ENCODE results near the gene JADE2. TPM values are rescaled to one million over a fixed set of nuclear protein-coding genes. Genes with fewer than 3 reads are reported as not detected.

Gene JADE2
- total RNA-seq, 4 donors from 2014 or later: 9.1 to 32.8 (median 14.9) TPM

- no peak for TF ChIP-seq CTCF (IDR thresholded peaks at IDR 0.05)
- TF ChIP-seq POLR2A (IDR thresholded peaks at IDR 0.05): no peak
- Histone ChIP-seq H3K27ac (no peak overlapping the region), H3K36me3 (no peaks in the 10 kb centered on the region), H3K27me3 (no peaks in the 10 kb centered on the region), H3K4me1 (no peaks in the 10 kb centered on the region), H3K4me3 (no peak overlapping the region), H3K9me3 (no peaks in the 10 kb centered on the region)
- DNase-seq: no peak
- intact Hi-C loops (cut with DNase I): no loop called here
- WGBS, 2 donors: 87 to 90% methylated on average over 9 of the region's 9 CpGs
These were observed 35.1 kb upstream of the JADE2 start for GRCh38 chr5:134490255-134490924.

- Histone ChIP-seq H3K4me3 (no peak overlapping the region), H3K27ac (no peak overlapping the region), H3K4me1 (no peaks in the 10 kb centered on the region), H3K27me3 (no peaks in the 10 kb centered on the region), H3K36me3 (no peaks in the 10 kb centered on the region), H3K9me3 (no peaks in the 10 kb centered on the region)
- TF ChIP-seq POLR2A (IDR thresholded peaks at IDR 0.05) (no peak), CTCF (IDR thresholded peaks at IDR 0.05) (no peak)
- WGBS, 2 donors: 81 to 87% methylated on average over 8 of the region's 8 CpGs
- intact Hi-C loops (cut with DNase I): no loop called here
- no peak for DNase-seq
These were observed 34.6 kb upstream of the JADE2 start for GRCh38 chr5:134490925-134491271.

- WGBS, 2 donors: 83 to 96% methylated on average over 3 to 8 of the region's 9 CpGs
- no peak for TF ChIP-seq CTCF (IDR thresholded peaks at IDR 0.05)
- no peak for TF ChIP-seq POLR2A (IDR thresholded peaks at IDR 0.05)
- Histone ChIP-seq H3K27me3 (no peaks in the 10 kb centered on the region), H3K9me3 (no peaks in the 10 kb centered on the region), H3K27ac (no peak overlapping the region), H3K36me3 (no peaks in the 10 kb centered on the region), H3K4me3 (no peak overlapping the region), H3K4me1 (no peaks in the 10 kb centered on the region)
- no peak for DNase-seq
- intact Hi-C loops (cut with DNase I): no loop called here
These were observed 33.5 kb upstream of the JADE2 start for GRCh38 chr5:134491841-134492442.

- Histone ChIP-seq H3K4me3 (no peak overlapping the region), H3K27me3 (no peaks in the 10 kb centered on the region), H3K36me3 (no peaks in the 10 kb centered on the region), H3K4me1 (no peaks in the 10 kb centered on the region), H3K9me3 (no peaks in the 10 kb centered on the region), H3K27ac (no peak overlapping the region)
- TF ChIP-seq CTCF (IDR thresholded peaks at IDR 0.05) (no peak), POLR2A (IDR thresholded peaks at IDR 0.05) (no peak)
- DNase-seq: no peak
- 62 to 79% methylated on average over 6 of the region's 6 CpGs for WGBS, 2 donors
- intact Hi-C loops (cut with DNase I): no loop called here
These were observed 32.9 kb upstream of the JADE2 start for GRCh38 chr5:134492568-134492967.

- no peak for DNase-seq
- TF ChIP-seq POLR2A (IDR thresholded peaks at IDR 0.05) (no peak), CTCF (IDR thresholded peaks at IDR 0.05) (no peak)
- no peaks in the 10 kb centered on the region for H3K4me1 ChIP-seq
- no peak overlapping the region for H3K4me3 ChIP-seq
- no peak overlapping the region for H3K27ac ChIP-seq
- WGBS, 2 donors: 89% methylated on average over 2 of the region's 4 CpGs
- H3K36me3 ChIP-seq: no peaks in the 10 kb centered on the region
- intact Hi-C loops (cut with DNase I): no loop called here
- H3K9me3 ChIP-seq: no peaks in the 10 kb centered on the region
- H3K27me3 ChIP-seq: no peaks in the 10 kb centered on the region
These were observed 31.9 kb upstream of the JADE2 start for GRCh38 chr5:134493461-134494055.
